ENCODE data around the gene GCNT1.
"Not testable (repeated sequence)": the region's sequence is repeated elsewhere in the genome, so short reads cannot be mapped to it uniquely, and the experiment has no call there.

The GCNT1 gene

DNA sequence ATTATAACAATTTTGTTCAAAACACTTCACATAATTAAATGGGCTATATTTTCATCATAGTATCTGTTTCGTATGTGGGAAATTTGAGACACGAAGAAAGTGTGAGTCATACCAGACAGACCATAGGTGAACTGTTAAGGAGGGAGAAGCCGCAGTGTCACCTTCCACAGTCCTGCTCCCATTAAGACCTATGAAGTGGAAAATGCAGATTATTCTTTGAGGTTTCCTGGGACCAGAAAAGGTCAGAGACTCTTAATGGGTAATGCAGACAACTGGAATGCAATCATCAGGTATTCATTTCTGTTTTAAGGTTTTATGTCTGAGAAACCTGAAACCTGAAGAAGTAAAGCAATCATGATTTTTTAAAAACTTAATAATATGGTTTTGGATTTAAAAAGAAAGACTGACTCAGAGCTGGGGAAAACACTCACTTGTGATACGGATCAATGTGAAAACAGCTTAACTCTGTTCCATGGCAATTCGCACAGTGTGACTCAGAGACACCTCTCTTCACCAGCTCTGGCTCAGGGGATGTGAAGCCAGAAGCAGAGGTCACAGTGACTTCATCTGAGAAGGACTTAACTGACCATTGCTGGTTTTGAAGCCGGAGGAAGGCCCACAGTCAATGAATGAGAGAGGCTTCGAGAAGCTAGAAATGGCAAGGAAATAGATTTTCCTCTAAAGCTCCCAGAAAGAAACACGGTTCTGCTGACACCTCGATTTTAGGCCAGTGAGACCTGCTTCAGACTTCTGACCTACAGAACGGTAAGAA, 17.2 kb upstream of the GCNT1 start:
- peak in 1 of 3 experiments; percentile 28 for DNase-seq (ENCODE audit: low read depth in 2 of 3, low spot score in 2 of 3)

DNA sequence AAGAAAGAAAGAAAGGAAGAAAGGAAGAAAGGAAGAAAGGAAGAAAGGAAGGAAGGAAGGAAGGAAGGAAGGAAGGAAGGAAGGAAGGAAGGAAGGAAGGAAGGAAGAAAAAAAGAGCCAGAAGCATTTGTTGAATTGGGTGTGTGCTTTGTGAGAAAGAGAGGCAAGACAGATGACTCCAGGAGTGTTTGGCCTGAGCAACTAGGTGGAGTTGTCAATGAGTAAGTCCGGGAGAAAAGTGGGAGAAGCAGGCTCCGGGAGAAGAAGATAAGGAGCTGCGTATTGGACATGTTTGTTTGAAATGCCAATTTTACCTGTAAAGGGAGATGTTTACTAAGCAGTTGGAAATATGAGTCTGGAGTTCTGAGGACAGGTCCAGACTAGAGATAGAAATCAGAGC, 15.1 kb upstream of the GCNT1 start:
- no peak for DNase-seq (ENCODE audit: low read depth in 2 of 3, low spot score in 2 of 3)

DNA sequence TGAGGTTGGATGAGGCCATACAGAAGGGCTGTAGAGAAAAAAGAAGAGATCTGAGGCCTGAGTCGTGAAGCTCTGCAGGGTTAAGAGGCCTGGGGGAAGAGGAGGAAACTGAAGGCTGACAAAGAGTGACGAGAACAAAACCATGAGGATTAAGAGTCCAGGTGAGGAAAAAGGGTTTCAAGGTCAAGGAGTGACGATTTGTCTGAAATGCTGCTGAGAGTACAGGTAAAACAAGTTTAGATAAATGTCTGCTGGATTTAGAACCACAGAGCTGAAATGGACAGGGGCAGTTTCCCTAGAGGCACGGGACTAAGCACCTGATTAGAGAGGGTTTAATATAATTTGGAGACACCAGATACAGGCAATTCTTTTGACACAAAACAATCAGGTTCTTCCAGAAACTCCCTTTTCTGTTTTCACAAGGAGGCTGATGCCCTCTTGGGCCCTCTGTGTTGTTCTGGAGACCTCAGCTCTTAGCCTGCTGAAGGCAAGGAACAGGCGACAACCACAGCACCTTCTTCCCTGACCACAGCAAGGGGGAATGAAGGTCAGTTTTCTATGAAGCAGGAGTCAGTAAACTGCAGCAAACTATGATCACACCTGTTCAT, 14.6 kb upstream of the GCNT1 start:
- no peak for DNase-seq (ENCODE audit: low read depth in 2 of 3, low spot score in 2 of 3)

DNA sequence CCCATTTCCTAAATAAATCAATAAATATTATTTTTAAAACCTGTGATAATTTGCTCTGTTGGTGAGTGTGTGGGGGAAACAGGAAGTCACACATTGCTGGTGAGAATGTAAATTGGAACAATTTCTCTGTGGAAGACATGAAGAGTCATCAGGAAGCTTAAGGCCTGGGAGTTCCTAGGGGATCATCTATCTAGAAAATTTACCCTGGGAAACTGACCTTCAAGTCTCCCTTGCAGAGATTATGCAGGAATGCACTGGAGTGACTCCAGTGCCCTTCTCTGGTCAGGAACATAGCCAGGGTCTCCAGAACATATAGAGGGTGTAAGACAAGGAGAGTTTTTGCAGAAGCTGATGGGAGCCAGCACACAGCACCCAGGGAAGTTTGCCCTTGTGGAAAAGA, 13.0 kb upstream of the GCNT1 start:
- DNase-seq (ENCODE audit: low read depth in 2 of 3, low spot score in 2 of 3) = no peak

DNA sequence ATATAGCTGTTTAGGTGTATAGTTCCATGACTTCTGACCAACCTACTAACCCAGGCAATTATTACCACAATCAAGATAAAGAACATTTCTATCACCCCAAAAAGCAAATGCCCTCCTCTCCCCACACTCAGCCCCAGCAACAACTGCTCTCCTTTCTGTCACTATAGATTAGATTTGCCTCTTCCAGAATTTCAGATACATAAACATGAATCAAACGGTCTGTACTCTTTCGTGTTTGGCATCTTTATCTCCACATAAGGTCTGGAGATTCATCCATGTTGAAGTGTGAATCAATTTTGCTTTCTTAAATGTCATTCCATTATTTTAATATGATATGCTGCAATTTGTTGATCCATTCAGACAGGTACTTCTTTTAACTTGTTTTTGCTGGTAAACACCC, 10.5 kb upstream of the GCNT1 start:
- DNase-seq (ENCODE audit: low read depth in 2 of 3, low spot score in 2 of 3) = no peak

DNA sequence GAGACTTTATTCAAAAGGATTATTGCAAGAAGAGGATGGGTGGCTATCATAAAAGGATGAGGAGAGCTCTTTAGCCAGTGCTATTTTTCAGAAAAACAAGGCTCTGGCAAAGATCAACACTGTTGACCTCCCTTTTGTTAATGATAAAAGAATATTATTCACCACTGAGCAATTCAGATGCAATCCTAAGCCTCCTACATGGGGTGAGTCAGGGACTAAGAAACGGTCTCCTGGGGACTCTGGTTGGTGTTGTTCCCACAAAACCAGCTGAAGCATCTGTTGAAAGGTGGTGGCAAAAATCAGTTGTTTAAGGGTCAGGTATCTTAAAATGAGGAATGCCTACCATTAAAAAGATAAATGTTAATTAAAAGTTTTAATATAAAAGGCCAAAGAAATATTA, 7.7 kb upstream of the GCNT1 start:
- DNase-seq (ENCODE audit: low read depth in 2 of 3, low spot score in 2 of 3) = no peak

DNA sequence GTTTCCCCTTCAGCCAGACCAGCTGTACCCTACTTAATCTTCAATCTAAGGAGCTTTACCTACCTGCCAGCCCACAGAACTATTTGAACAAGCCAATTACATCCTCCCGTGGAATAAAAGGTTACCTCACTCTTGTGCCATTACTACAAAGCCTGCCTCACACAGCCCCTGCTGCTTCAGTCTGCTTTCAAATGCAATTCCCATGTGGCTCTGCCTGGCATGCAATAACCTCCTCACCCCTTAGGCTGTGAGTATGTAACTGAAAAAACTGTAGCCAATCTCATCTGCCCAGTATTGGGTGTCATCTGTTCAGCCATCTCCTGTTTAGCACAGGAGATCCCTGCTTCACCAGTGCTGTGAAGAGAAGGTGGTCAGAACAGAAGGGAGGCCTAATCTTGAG, 6.1 kb upstream of the GCNT1 start:
- DNase-seq (ENCODE audit: low read depth in 2 of 3, low spot score in 2 of 3) = no peak

DNA sequence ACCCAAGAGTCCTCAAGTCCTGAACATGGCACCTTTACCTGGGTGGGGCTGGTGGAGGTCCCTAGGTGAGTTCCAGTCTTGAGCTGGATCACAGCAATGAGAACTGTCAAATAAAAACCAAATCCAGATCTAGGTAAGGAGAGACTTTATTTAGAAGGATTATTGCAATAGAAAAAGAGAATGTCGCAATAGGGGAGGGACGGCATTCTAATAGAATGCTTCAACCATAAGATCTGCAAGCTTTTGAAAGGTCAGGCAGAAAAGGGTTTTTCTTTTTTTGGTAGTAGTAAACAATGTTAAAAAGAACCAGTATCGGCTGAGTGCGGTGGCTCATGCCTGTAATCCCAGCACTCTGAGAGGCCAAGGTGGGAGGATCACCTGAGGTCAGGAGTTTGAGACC, 5.2 kb upstream of the GCNT1 start:
- DNase-seq (ENCODE audit: low read depth in 2 of 3, low spot score in 2 of 3) = no peak

DNA sequence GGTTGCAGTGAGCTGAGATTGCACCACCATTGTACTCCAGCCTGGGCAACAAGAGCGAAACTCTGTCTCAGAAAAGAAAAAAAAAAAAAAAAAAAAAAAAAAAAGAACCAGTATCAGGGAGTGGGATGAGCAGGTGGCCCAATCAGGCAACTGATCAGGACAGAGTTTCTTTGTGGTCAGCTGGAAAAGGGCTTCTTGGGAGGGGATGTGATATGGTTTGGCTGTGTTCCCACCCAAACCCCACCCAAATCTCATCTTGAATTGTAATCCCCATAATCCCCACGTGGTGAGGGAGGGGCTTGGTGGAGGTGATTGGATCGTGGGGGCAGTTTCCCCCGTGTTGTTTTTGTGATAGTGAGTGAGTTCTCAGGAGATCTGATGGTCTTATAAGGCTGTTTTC, 4.7 kb upstream of the GCNT1 start:
- no peak for DNase-seq (ENCODE audit: low read depth in 2 of 3, low spot score in 2 of 3)

DNA sequence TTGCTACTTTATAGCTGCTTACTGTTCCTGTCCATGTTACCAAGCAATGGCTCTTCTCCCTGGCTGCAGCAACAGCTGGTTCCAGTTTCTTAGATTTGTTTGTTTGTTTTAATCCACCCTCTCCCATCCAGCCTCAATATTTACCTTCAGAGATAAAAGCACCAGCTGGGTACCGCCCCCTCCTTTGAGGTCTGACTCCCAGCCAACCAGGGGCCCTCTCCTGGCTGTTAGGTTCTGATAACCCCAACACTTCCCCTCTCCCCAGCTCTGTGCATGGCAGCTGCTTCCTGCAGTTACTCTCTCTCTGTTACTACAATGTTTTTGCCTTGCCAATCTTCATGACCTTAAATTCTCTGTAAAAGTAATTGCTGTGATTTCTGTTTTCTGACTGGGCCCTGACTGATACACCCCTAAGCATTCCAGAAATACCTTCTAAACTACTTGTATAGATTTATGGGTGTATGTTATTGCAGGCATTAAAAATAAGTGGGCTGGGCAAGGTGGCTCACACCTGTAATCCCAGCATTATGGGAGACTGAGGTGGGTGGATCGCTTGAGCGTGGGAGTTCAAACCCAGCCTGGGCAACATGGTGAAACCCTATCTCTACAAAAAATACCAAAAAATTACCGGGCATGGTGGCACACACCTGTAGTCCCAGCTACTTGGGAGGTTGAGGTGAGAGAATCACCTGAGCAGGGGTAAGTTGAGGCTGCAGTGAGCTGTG, 2.6 kb upstream of the GCNT1 start:
- DNase-seq (ENCODE audit: low read depth in 2 of 3, low spot score in 2 of 3) = no peak

DNA sequence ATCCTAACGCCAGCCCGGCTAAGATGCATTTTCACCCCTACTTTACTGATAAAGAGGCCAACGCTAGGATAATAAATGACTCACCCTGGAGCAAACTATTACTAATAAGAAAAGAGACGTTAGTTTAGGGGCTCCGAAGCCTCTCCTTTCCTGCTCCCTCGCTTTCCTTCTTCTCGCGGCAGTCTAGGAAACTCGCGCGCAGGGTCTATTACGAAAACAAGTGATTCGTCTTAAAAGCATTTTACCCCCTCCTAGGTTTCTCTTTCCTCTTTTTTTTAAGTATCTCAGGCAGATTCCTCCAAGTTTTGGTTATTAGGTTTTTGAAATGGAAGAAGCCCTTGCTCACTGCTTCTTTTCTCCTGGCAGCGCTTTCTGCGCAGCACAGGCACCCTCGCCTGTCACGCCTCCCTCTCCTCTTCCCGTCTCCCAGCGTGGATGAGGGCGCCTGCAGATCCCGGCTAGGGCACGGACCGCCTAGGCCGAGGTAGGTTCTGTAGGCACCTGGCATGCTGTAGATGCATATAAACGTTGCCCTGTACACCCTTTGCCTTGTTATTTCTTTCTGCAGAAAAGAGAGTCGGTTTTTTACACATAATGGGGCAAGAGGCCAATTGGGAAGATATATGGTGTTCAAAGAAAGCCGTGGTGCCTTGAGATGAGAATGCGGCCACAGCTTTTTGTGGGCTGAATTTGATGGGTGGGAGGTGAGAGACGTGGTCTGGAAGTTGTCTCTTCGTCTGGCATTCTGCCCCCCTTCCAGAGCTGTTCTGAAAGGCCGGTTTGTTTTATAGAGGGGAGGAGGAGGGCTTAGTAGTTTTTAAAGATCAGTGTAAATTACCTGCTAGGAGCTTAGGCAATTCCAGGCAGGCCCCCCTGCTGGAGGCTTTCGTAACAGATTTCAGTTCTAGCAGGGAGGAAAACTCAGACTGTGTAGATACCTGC, 983 bp downstream of the GCNT1 start:
- DNase-seq (ENCODE audit: low read depth in 2 of 3, low spot score in 2 of 3) = no peak

DNA sequence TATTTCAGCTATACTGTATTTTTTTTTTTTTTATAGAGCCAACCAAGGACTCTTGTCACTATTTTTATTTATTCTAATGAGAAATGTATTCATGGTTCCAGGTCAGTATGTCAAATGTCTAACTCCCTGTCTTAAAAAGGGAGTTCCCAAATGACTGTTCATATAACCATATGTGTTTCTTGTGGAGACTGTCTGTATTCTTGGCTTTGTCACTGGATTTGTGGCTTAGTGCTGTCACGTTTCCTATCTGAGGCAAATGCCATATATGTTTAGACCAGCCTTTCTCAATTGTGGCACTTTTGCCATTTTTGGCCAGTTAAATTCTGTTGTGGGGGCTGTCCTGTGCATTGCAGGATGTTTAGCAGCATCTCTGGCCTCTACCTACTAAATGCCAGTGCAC, 3.1 kb downstream of the GCNT1 start:
- no peak for DNase-seq (ENCODE audit: low read depth in 2 of 3, low spot score in 2 of 3)

DNA sequence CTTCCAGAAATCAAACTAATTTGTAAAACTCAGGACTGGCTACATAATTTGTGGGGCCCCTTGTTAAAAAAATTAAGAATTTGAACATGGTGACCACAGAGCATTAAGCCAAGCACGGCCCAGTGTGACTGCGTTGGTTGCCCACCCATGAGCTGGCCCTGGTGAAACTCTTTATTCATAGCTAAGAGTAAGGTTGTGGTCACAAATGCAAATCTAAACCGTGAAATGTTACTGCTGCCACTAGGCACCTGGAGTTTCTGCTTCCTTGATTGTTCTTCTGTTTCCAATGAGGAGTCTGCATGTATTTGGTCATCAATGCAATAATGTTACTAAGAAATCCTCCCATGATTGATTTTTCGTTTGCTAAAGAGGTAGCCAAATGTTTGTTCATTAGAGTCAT, 4.2 kb downstream of the GCNT1 start:
- DNase-seq (ENCODE audit: low read depth in 2 of 3, low spot score in 2 of 3) = no peak

DNA sequence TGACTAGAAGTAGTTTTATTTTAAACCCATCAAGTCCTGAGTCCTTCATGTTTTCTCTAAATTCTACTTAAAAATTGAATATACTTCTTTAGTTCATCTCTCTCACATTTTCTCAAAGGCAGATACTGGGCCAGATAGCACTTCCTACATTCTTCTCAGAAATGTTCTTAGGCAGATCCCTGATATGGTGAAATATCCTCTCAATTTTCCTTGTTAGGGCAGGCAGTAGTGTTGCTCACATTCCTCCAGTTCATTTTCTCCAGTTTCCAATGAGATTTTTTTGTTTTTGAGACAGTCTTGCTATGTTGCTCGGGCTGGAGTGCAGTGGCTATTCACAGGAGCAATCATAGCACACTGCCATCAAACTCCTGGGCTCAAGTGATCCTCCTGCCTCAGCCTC, 5.7 kb downstream of the GCNT1 start:
- no peak for DNase-seq (ENCODE audit: low read depth in 2 of 3, low spot score in 2 of 3)

DNA sequence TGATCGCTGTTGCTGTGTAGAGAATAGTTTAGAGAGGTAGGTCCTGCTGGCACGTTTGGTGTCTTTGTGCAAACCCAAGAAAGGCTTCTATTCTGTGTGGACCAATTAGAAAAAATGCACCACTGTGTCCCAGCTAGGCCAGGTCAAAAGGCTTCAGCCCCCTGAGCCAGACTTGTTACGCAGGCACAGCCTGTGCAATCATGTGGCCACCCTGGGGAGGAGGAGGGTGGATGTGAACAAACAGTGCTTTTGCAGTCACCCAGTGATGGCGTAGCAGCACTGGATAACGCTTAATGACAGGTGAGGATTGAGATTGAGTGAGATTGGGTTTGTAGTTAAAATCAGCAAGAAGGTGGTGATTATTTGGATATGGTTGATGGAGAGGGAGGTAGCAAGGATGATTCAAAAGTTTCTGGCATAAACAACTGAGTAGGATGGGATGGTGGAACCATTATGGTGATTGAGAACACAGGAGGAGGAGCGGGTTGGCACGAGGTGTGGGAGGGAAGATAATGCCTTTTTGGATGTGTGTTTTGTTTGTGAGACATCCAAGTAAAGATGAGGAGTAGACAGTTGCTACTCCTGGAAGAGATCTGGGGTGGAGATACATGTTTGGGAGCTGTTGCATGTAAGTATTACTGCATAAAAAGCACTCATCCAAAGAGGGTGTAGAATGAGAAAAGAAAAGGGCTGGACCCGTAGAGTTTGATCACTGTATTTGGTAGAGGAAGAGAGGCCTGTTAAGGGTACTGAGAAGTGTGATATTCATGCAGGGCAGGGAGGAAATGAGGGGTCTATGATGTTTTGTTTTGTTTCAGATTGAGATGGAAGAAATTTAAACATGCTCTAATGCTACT, 6.7 kb downstream of the GCNT1 start:
- no peak for DNase-seq (ENCODE audit: low read depth in 2 of 3, low spot score in 2 of 3)

DNA sequence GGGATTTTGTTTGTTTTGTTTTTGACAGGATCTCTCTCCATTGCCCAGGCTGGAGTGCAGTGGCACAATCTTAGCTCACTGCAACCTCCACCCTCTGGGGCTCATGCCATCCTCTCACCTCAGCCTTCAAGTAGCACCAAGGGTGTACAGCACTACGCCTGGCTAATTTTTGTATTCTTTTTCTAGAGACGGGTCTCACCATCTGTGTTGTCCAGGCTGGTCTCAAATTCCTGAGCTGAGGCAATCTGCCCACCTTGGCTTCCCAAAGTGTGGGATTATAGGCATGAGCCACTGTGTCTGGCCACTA, 7.3 kb downstream of the GCNT1 start:
- no peak for DNase-seq (ENCODE audit: low read depth in 2 of 3, low spot score in 2 of 3)

DNA sequence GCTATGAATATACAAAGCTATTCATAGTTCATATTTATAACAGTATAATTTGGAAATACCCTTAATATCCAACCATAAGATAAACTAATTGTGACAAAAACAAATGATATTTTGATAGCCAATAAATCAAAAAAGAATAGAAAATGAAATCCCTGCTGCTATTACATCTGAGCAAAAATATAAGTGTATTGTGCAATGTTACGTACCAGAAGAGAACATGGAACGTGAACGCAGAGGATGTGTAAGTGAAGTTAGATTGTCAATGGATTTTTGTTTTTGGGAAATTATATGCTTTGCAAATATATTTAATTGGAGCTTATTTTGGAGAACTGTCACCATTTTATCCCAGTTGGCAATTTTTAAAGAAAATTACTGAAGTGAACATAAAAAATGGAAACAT, 15.4 kb downstream of the GCNT1 start:
- DNase-seq (ENCODE audit: low read depth in 2 of 3, low spot score in 2 of 3) = no peak

DNA sequence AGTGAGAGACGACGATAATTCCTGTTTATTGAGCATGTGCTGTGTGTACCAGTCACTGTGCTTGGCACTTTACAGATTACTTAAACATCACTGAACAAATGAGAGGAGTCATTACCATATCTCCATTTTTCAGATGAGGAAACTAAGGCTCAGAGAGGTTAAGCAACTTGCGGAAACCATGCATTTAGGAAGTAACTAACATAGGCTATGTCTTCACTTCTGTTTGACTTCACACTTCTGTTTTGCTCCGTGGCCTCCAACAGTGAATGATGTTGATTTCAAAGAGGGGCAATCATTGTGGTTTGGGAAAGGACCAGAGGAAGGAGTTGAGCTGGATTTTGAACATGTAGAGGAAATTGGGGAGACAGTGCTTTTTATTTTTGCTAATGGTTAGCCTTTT, 16.7 kb downstream of the GCNT1 start:
- DNase-seq (ENCODE audit: low read depth in 2 of 3, low spot score in 2 of 3) = no peak

DNA sequence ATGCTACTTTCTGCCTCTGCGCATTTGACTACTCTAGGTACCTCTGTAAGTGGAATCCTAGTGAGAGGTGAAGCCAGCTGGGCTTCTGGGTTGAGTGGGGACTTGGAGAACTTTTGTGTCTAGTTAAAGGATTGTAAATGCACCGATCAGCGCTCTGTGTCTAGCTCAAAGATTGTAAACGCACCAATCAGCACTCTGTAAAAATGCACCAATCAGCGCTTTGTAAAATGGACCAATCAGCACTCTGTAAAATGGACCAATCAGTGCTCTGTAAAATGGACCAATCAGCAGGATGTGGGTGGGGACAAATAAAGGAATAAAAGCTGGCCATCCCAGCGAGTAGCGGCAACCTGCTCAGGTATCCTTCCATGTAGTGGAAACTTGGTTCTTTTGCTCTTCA, 18.8 kb downstream of the GCNT1 start:
- DNase-seq (ENCODE audit: low read depth in 2 of 3, low spot score in 2 of 3) = not testable (repeated sequence)

DNA sequence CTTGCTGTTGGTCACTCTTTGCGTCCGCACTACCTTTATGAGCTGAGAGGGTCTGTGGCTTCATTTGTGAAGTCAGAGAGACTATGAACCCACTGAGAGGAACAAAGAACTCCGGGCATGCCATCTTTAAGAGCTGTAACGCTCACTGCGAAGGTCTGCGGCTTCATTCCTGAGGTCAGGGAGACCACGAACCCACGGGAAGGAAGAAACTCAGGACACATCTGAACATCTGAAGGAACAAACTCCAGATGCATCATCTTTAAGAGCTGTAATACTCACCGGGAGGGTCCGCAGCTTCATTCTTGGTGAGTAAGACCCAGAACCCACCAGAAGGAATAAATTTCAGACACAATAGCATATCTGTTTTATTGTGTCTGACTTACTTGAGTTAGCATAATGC, 19.2 kb downstream of the GCNT1 start:
- no peak for DNase-seq (ENCODE audit: low read depth in 2 of 3, low spot score in 2 of 3)

DNA sequence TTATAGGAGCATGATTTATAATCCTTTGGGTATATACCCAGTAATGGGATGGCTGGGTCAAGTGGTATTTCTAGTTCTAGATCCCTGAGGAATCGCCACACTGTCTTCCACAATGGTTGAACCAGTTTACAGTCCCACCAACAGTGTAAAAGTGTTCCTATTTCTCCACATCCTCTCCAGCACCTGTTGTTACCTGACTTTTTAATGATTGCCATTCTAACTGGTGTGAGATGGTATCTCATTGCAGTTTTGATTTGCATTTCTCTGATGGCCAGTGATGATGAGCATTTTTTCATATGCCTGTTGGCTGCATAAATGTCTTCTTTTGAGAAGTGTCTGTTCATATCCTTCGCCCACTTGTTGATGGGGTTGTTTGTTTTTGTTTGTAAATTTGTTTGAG, 20.4 kb downstream of the GCNT1 start:
- DNase-seq (ENCODE audit: low read depth in 2 of 3, low spot score in 2 of 3) = not testable (repeated sequence)

Measured in activated CD8-positive, alpha-beta memory T cell treated with anti-CD3 and anti-CD28 coated beads for 48 hours (primary cell).